CD4-positive, alpha-beta memory T cell (primary cell): ENCODE results near the gene SLC18A3. TPM values are rescaled to one million over a fixed set of nuclear protein-coding genes. Genes with fewer than 3 reads are reported as not detected.

Experiments used
- CTCF ChIA-PET: fragments of 350-600 bp; sonication (Branson Sonifier 250); formaldehyde crosslinking; loops from one replicate; lab custom pipeline; 2021; ENCODE audit warnings: inconsistent platforms; ENCODE audit not compliant: partially characterized antibody; lab: Charles Lee
- POLR2A ChIA-PET: fragments of 350-600 bp; sonication (Branson Sonifier 250); formaldehyde crosslinking; loops from one replicate; lab custom pipeline; 2021; ENCODE audit not compliant: partially characterized antibody; lab: Charles Lee
- DNase-seq, 5 donors: peaks; one replicate each; pipeline versions ENCODE4 v3.0.0 to v3.0.0-alpha.2; 2020 to 2022; ENCODE audit warnings: mixed read lengths in 1 of 5
- H3K27ac ChIP-seq: one replicate; pipeline ENCODE4 v1.7.0; 2013; ENCODE audit warnings: low read depth, low read length
- H3K27me3 ChIP-seq: 2 replicates; pipeline ENCODE4 v1.7.0; 2013; ENCODE audit warnings: mild to moderate bottlenecking, low read length, moderate library complexity; ENCODE audit not compliant: insufficient read depth
- H3K36me3 ChIP-seq: 2 replicates; pipeline ENCODE4 v1.7.0; 2013; ENCODE audit warnings: mild to moderate bottlenecking, low read length, moderate library complexity; ENCODE audit not compliant: insufficient read depth
- H3K4me1 ChIP-seq: 2 replicates; pipeline ENCODE4 v1.7.0; 2013; ENCODE audit warnings: mild to moderate bottlenecking, low read length, moderate library complexity; ENCODE audit not compliant: insufficient read depth
- H3K4me3 ChIP-seq, 2 donors: one replicate each; pipeline ENCODE4 v1.7.0; 2013; ENCODE audit warnings: low read length in 2 of 2, mild to moderate bottlenecking in 1 of 2
- H3K9me3 ChIP-seq, 2 donors: one replicate each; pipeline ENCODE4 v1.7.0; 2013; ENCODE audit warnings: low read length in 2 of 2, control low read depth in 1 of 2; ENCODE audit not compliant: control insufficient read depth in 1 of 2
- H3K27ac Mint-ChIP-seq, 7 donors: one replicate each; pipeline ENCODE4 v1.8.0; 2020 to 2021; ENCODE audit warnings: mixed read lengths in 7 of 7, mild to moderate bottlenecking in 6 of 7, inconsistent platforms in 3 of 7, moderate library complexity in 3 of 7
- H3K27me3 Mint-ChIP-seq, 2 donors: one replicate each; pipeline ENCODE4 v1.8.0; 2020 to 2021; ENCODE audit warnings: mixed read lengths in 2 of 2
- H3K36me3 Mint-ChIP-seq, 2 donors: one replicate each; pipeline ENCODE4 v1.8.0; 2020 to 2021; ENCODE audit warnings: mixed read lengths in 2 of 2, inconsistent platforms in 1 of 2, mild to moderate bottlenecking in 1 of 2
- H3K4me1 Mint-ChIP-seq, 4 donors: one replicate each; pipeline ENCODE4 v1.8.0; 2020 to 2021; ENCODE audit warnings: mixed read lengths in 4 of 4, mild to moderate bottlenecking in 1 of 4
- H3K4me3 Mint-ChIP-seq, 8 donors: one replicate each; pipeline ENCODE4 v1.8.0; 2020 to 2021; ENCODE audit warnings: mixed read lengths in 8 of 8, mild to moderate bottlenecking in 7 of 8, moderate library complexity in 6 of 8, inconsistent platforms in 3 of 8
- H3K9me3 Mint-ChIP-seq, 8 donors: one replicate each; pipeline ENCODE4 v1.8.0; 2020 to 2021; ENCODE audit warnings: mixed read lengths in 8 of 8, mild to moderate bottlenecking in 5 of 8, inconsistent platforms in 3 of 8, moderate library complexity in 1 of 8
- intact Hi-C: fragments of 100-400 bp; cut with micrococcal nuclease; formaldehyde crosslinking; loops from one replicate; pipeline ENCODE4 v1.15.1; 2023
- polyA plus RNA-seq, 2 donors: library from polyadenylated mRNA; unstranded; fragments of 300-500 nt; fragmentation: Illumina TruSeq; gene quantifications; one replicate each; pipeline ENCODE4 v1.2.3, GENCODE V29; 2021
- total RNA-seq, 2 experiments: library from RNA; stranded (reverse); gene quantifications; one replicate each; pipeline ENCODE4 v1.2.3, GENCODE V29; 2021

Gene SLC18A3
- total and polyA plus RNA-seq, 4 experiments from 2014 or later, result not detected

- POLR2A ChIA-PET, result no interaction called here
- no peak overlapping the region for H3K4me3 ChIP-seq
- H3K9me3 Mint-ChIP-seq, result peaks cover 0 to 14% (median 5%) of the 10 kb centered on the region in 8 donors
- H3K27me3 ChIP-seq, result no peaks in the 10 kb centered on the region
- intact Hi-C loops, result no loop called here
- no peak for DNase-seq
- peaks cover 11 to 16% of the 10 kb centered on the region in 2 donors for H3K27me3 Mint-ChIP-seq
- no peaks in the 10 kb centered on the region for H3K36me3 ChIP-seq
- H3K4me1 ChIP-seq, result no peaks in the 10 kb centered on the region
- H3K4me1 Mint-ChIP-seq, result peaks cover 0 to 6% (median 2%) of the 10 kb centered on the region in 4 donors
- H3K9me3 ChIP-seq, result no peaks in the 10 kb centered on the region
- no peak overlapping the region for H3K4me3 Mint-ChIP-seq
- H3K27ac Mint-ChIP-seq, result no peak overlapping the region
- no peaks in the 10 kb centered on the region for H3K36me3 Mint-ChIP-seq
- no peak overlapping the region for H3K27ac ChIP-seq
- CTCF ChIA-PET, result no interaction called here
These were observed 43.3 kb downstream of the SLC18A3 start for GRCh38 chr10:49653273-49653929.

GRCh38 chr10:49654036-49654693 is 44.1 kb downstream of the SLC18A3 start:
- POLR2A ChIA-PET, result no interaction called here
- peaks cover 0 to 5% (median 1%) of the 10 kb centered on the region in 4 donors for H3K4me1 Mint-ChIP-seq
- no peak for DNase-seq

GRCh38 chr10:49655099-49655498 is 45.0 kb downstream of the SLC18A3 start:
- peaks cover 3 to 28% (median 19%) of the 10 kb centered on the region in 8 donors for H3K9me3 Mint-ChIP-seq
- POLR2A ChIA-PET, result no interaction called here
- Histone ChIP-seq H3K9me3 (no peaks in the 10 kb centered on the region), H3K4me3 (no peak overlapping the region), H3K4me1 (no peaks in the 10 kb centered on the region), H3K36me3 (no peaks in the 10 kb centered on the region), H3K27me3 (no peaks in the 10 kb centered on the region), H3K27ac (no peak overlapping the region)
- intact Hi-C loops, result no loop called here
- no peak overlapping the region for H3K4me3 Mint-ChIP-seq
- no peak for DNase-seq
- peaks cover 0 to 3% (median under 1%) of the 10 kb centered on the region in 4 donors for H3K4me1 Mint-ChIP-seq
- H3K36me3 Mint-ChIP-seq, result no peaks in the 10 kb centered on the region
- CTCF ChIA-PET, result no interaction called here
- H3K27me3 Mint-ChIP-seq, result peaks cover 9 to 13% of the 10 kb centered on the region in 2 donors
- no peak overlapping the region for H3K27ac Mint-ChIP-seq

More at GRCh38 chr10:49654036-49654693, 44.1 kb downstream of the SLC18A3 start:
- Histone ChIP-seq H3K27me3 (no peaks in the 10 kb centered on the region), H3K9me3 (no peaks in the 10 kb centered on the region), H3K27ac (no peak overlapping the region), H3K4me1 (no peaks in the 10 kb centered on the region), H3K4me3 (no peak overlapping the region), H3K36me3 (no peaks in the 10 kb centered on the region)
- Mint-ChIP-seq H3K27ac (no peak overlapping the region), H3K4me3 (no peak overlapping the region), H3K27me3 (peaks cover 9 to 14% of the 10 kb centered on the region in 2 donors), H3K36me3 (no peaks in the 10 kb centered on the region), H3K9me3 (peaks cover under 1 to 21% (median 12%) of the 10 kb centered on the region in 8 donors)
- intact Hi-C loops, result no loop called here
- CTCF ChIA-PET, result no interaction called here

- CTCF ChIA-PET, result no interaction called here
- no peak for DNase-seq
These were observed 46.9 kb downstream of the SLC18A3 start for GRCh38 chr10:49656845-49657493.

GRCh38 chr10:49657606-49658005 is 47.5 kb downstream of the SLC18A3 start:
- CTCF ChIA-PET, result no interaction called here
- Histone ChIP-seq H3K36me3 (no peaks in the 10 kb centered on the region), H3K27me3 (no peaks in the 10 kb centered on the region), H3K4me3 (no peak overlapping the region), H3K4me1 (no peaks in the 10 kb centered on the region), H3K9me3 (no peaks in the 10 kb centered on the region), H3K27ac (no peak overlapping the region)
- Mint-ChIP-seq H3K27me3 (peaks cover 6% of the 10 kb centered on the region in 2 donors), H3K4me1 (no peaks in the 10 kb centered on the region), H3K4me3 (no peak overlapping the region), H3K27ac (no peak overlapping the region), H3K9me3 (peaks cover 6 to 30% (median 20%) of the 10 kb centered on the region in 8 donors), H3K36me3 (no peaks in the 10 kb centered on the region)
- POLR2A ChIA-PET, result no interaction called here
- no peak for DNase-seq
- intact Hi-C loops, result no loop called here

More at GRCh38 chr10:49656845-49657493, 46.9 kb downstream of the SLC18A3 start:
- no peaks in the 10 kb centered on the region for H3K4me1 Mint-ChIP-seq
- no peaks in the 10 kb centered on the region for H3K4me1 ChIP-seq
- no peaks in the 10 kb centered on the region for H3K27me3 ChIP-seq
- no peak overlapping the region for H3K27ac ChIP-seq
- no peaks in the 10 kb centered on the region for H3K36me3 ChIP-seq
- no peak overlapping the region for H3K4me3 Mint-ChIP-seq
- no peak overlapping the region for H3K4me3 ChIP-seq
- peaks cover 6 to 30% (median 20%) of the 10 kb centered on the region in 8 donors for H3K9me3 Mint-ChIP-seq
- H3K27ac Mint-ChIP-seq, result no peak overlapping the region
- H3K36me3 Mint-ChIP-seq, result no peaks in the 10 kb centered on the region
- H3K9me3 ChIP-seq, result no peaks in the 10 kb centered on the region
- peaks cover 8% of the 10 kb centered on the region in 2 donors for H3K27me3 Mint-ChIP-seq
- intact Hi-C loops, result no loop called here
- POLR2A ChIA-PET, result no interaction called here

- H3K27me3 ChIP-seq, result no peaks in the 10 kb centered on the region
- ChIA-PET CTCF (no interaction called here), POLR2A (no interaction called here)
- no peaks in the 10 kb centered on the region for H3K36me3 ChIP-seq
- H3K9me3 Mint-ChIP-seq, result peaks cover 6 to 30% (median 20%) of the 10 kb centered on the region in 8 donors
- H3K27me3 Mint-ChIP-seq, result peaks cover 0 to 3% of the 10 kb centered on the region in 2 donors
- no peak overlapping the region for H3K4me3 ChIP-seq
- no peaks in the 10 kb centered on the region for H3K4me1 Mint-ChIP-seq
- H3K4me1 ChIP-seq, result no peaks in the 10 kb centered on the region
- H3K27ac Mint-ChIP-seq, result no peak overlapping the region
- no peaks in the 10 kb centered on the region for H3K9me3 ChIP-seq
- intact Hi-C loops, result no loop called here
- H3K4me3 Mint-ChIP-seq, result no peak overlapping the region
- no peak for DNase-seq
- no peak overlapping the region for H3K27ac ChIP-seq
- H3K36me3 Mint-ChIP-seq, result no peaks in the 10 kb centered on the region
These were observed 51.2 kb downstream of the SLC18A3 start for GRCh38 chr10:49661140-49661856.
